Erythroblast (primary cell): ENCODE results near the gene MAML2.

ENCODE experiments used
- GATA1 ChIP-seq: IDR thresholded peaks from 2 replicates; pipeline ENCODE4 v1.6.1; 2011; ENCODE audit warnings: low read depth, mild to moderate bottlenecking, control low read depth, low read length, moderate library complexity
- POLR2A ChIP-seq: IDR thresholded peaks from 2 replicates; pipeline ENCODE4 v1.6.1; 2011; ENCODE audit warnings: mild to moderate bottlenecking, low read length

DNA sequence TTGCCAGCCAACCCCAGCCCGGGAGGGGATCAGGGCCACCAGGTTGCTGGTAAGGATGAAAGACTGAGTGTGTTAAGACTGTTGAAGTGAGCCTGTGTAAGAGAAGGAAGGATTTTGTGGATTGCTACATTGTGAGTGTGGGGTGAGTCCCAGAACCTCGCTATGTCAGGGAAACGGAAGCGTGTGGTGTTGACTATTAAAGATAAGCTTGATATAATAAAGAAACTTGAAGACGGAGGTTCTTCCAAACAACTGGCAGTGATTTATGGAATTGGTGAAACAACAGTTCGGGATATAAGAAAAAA is 47.4 kb upstream of the MAML2 start:
- TF ChIP-seq POLR2A (no peak), GATA1 (no peak)
